HuH-7 (cell line): Measurements from ENCODE around the gene OTX1.
"Not testable (repeated sequence)": the region's sequence is repeated elsewhere in the genome, so short reads cannot be mapped to it uniquely, and the experiment has no call there.

ENCODE experiments used
- DNase-seq: peaks from one replicate; pipeline ENCODE4 v3.0.0; 2011; ENCODE audit warnings: low spot score

OTX1 gene

GRCh38 chr2:63058921-63059792 lies 8.5 kb downstream of the OTX1 start:
- DNase-seq: no peak

- no peak for DNase-seq
Measured at GRCh38 chr2:63059793-63060471, 9.3 kb downstream of the OTX1 start.

- no peak for DNase-seq
Measured at GRCh38 chr2:63060472-63060991, 9.9 kb downstream of the OTX1 start.

- no peak for DNase-seq
Measured at GRCh38 chr2:63064197-63064596, 13.6 kb downstream of the OTX1 start.

GRCh38 chr2:63064661-63065060 lies 14.0 kb downstream of the OTX1 start:
- no peak for DNase-seq

- DNase-seq: no peak
Measured at GRCh38 chr2:63066265-63066664, 15.6 kb downstream of the OTX1 start.

GRCh38 chr2:63066838-63067237 lies 16.2 kb downstream of the OTX1 start:
- DNase-seq: no peak

- DNase-seq: no peak
Measured at GRCh38 chr2:63071664-63072063, 21.0 kb downstream of the OTX1 start.

GRCh38 chr2:63073994-63074393 lies 23.4 kb downstream of the OTX1 start:
- no peak for DNase-seq

GRCh38 chr2:63074399-63074798 lies 23.8 kb downstream of the OTX1 start:
- not testable (repeated sequence) for DNase-seq

GRCh38 chr2:63078852-63079606 lies 28.4 kb downstream of the OTX1 start:
- DNase-seq: no peak

- no peak for DNase-seq
Measured at GRCh38 chr2:63081404-63081803, 30.8 kb downstream of the OTX1 start.

GRCh38 chr2:63086687-63087086 lies 36.1 kb downstream of the OTX1 start:
- DNase-seq: no peak

- no peak for DNase-seq
Measured at GRCh38 chr2:63092401-63092800, 41.8 kb downstream of the OTX1 start.

GRCh38 chr2:63092857-63093256 lies 42.2 kb downstream of the OTX1 start:
- no peak for DNase-seq

GRCh38 chr2:63093502-63093901 lies 42.9 kb downstream of the OTX1 start:
- DNase-seq: no peak

GRCh38 chr2:63096491-63096890 lies 45.9 kb downstream of the OTX1 start:
- no peak for DNase-seq

GRCh38 chr2:63099032-63099431 lies 48.4 kb downstream of the OTX1 start:
- no peak for DNase-seq

- DNase-seq: no peak
Measured at GRCh38 chr2:63101954-63102353, 51.3 kb downstream of the OTX1 start.

GRCh38 chr2:63104482-63104881 lies 53.9 kb downstream of the OTX1 start:
- DNase-seq: no peak
